Colonic mucosa (tissue), 4 donors: ENCODE data around the gene CFL1. TPM values are rescaled to one million over a fixed set of nuclear protein-coding genes. Genes with fewer than 3 reads are reported as not detected.

Experiments used
- DNase-seq: peaks from one replicate; pipeline ENCODE4 v3.0.0-alpha.2; 2020
- H3K27ac ChIP-seq: fragments of 200-600 bp; one replicate; pipeline ENCODE4 v1.8.0; 2021
- H3K27me3 ChIP-seq: fragments of 200-600 bp; one replicate; pipeline ENCODE4 v1.8.0; 2021
- H3K36me3 ChIP-seq: fragments of 200-600 bp; one replicate; pipeline ENCODE4 v1.8.0; 2021
- H3K4me1 ChIP-seq: fragments of 200-600 bp; one replicate; pipeline ENCODE4 v1.8.0; 2021; ENCODE audit warnings: mild to moderate bottlenecking
- H3K4me3 ChIP-seq: fragments of 200-600 bp; one replicate; pipeline ENCODE4 v1.8.0; 2021
- H3K9ac ChIP-seq, 2 donors: one replicate each; pipeline ENCODE4 v1.7.0; 2013; ENCODE audit warnings: control low read depth in 2 of 2, low read depth in 2 of 2, low read length in 2 of 2
- H3K9me3 ChIP-seq: fragments of 200-600 bp; one replicate; pipeline ENCODE4 v1.8.0; 2021
- intact Hi-C: fragments of 100-400 bp; cut with DNase I; formaldehyde crosslinking; loops from one replicate; pipeline ENCODE4 v1.14.1; 2022
- total RNA-seq, 2 donors: library from RNA; stranded (reverse); fragmentation: NEBNext Ultra II Directional in 1 of 2; extraction: Animal tissue kit (Norgen Biotek cat#: 25700) in 1 of 2; gene quantifications; one replicate each; pipeline ENCODE4 v1.2.1, GENCODE V29; 2021
- TF ChIP-seq, protein P1 (sequence below): fragments of 200-600 bp; IDR thresholded peaks from one replicate; pipeline ENCODE4 v1.8.0; 2022; ENCODE audit warnings: antibody characterized with exemption, mild to moderate bottlenecking
- donor health status: healthy.
- donor health status: DM: no; HTN: no; CAD: no.
- donor health status: DM: no; HTN: no; CAD: no.

The CFL1 gene
- total RNA-seq, 2 donors from 2014 or later = 1,832 to 1,932 TPM

DNA sequence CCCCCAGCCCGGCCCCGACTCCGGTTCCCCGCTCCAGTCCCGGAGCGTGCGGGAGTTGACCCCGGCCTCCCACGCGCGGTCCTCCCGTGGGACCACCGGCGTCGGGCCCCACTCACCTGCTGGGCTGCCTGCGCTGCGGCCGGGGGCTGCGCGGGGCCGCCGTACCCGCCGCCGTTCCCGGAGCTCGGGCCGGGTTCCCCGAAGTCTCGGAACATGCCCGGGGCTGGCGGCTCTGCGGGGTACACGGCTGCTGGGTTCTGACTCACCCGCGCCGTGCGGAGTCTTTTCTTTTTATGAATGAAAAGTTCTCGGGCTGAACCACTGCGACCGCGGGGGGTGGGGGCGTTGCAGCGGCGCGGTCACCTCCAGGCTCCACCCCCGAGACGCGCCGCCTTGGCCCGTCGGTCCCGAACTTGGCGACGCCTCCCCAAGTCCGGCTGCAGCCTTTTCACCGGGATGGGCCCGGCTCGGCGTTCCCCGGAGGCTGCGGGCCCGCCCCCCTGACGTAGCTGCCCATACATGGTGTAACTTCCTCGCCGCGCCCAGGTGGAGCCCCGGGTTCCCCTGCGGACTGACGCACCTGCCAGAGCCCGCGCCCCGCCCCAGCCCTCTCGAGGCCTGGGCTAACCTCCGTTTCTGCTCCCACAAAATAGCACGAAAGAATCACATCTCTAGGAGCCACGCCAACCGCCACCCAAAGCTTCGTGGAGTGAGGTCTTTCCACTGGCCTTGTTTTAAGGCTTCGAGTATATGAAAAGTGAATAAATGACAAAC, 42.3 kb upstream of the CFL1 start, which contains the start of gene FOSL1:
Gene FOSL1 (minus strand): TSS at position 264 of the 774 bp plus-strand sequence. CDS start 49 bp downstream, at position 215.
- H3K36me3 ChIP-seq = no peaks in the 10 kb centered on the region
- H3K9ac ChIP-seq = peak within 1 kb of the TSS; percentile 51
- H3K4me3 ChIP-seq = peak within 1 kb of the TSS; percentile 53
- H3K27ac ChIP-seq = peak within 1 kb of the TSS; percentile 34
- intact Hi-C loops = no loop called here
- peak; percentile 96 for DNase-seq
- H3K4me1 ChIP-seq = peaks cover 9% of the 10 kb centered on the region
- no peaks in the 10 kb centered on the region for H3K27me3 ChIP-seq
- TF ChIP-seq, protein P1, sequence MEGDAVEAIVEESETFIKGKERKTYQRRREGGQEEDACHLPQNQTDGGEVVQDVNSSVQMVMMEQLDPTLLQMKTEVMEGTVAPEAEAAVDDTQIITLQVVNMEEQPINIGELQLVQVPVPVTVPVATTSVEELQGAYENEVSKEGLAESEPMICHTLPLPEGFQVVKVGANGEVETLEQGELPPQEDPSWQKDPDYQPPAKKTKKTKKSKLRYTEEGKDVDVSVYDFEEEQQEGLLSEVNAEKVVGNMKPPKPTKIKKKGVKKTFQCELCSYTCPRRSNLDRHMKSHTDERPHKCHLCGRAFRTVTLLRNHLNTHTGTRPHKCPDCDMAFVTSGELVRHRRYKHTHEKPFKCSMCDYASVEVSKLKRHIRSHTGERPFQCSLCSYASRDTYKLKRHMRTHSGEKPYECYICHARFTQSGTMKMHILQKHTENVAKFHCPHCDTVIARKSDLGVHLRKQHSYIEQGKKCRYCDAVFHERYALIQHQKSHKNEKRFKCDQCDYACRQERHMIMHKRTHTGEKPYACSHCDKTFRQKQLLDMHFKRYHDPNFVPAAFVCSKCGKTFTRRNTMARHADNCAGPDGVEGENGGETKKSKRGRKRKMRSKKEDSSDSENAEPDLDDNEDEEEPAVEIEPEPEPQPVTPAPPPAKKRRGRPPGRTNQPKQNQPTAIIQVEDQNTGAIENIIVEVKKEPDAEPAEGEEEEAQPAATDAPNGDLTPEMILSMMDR = no peak
- no peaks in the 10 kb centered on the region for H3K9me3 ChIP-seq

DNA sequence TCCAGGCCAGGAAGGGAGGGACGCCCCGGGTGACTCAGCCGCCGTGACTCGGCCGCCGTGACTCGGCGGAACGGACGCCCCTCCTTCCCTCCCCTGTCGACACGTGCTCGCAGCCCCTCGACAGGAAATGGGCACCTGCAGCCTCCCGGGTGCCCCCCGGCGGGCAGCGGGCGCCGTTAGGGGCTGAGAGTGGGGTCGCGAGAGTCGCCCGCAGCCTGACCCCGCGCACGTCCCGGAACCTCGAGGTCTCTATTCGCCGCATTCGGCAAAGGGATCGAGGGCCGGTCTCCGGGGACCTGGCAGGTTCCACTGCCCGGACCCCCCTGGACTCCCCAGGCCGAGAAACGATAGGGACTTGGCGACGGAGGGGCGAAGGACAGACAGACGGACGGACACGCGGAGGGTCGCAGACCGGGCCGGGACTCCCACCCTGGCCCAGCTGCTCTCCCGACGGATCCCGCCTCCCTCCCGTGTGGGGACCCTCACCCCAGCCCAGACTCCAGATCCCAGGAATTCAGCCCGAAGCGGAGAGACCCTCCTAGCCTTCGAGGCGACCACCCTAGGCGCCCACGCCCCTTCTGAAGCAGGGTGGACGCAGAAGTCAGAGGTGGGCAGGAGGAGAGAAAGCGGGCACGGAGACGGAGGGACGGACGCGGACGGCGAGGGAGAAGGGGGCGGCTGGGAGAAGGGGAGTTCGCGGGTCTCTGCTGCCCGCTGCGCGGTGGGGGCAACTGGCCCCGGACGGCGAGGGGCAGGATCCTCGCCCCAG, 41.6 kb upstream of the CFL1 start:
- H3K27me3 ChIP-seq = no peaks in the 10 kb centered on the region
- intact Hi-C loops = no loop called here

DNA sequence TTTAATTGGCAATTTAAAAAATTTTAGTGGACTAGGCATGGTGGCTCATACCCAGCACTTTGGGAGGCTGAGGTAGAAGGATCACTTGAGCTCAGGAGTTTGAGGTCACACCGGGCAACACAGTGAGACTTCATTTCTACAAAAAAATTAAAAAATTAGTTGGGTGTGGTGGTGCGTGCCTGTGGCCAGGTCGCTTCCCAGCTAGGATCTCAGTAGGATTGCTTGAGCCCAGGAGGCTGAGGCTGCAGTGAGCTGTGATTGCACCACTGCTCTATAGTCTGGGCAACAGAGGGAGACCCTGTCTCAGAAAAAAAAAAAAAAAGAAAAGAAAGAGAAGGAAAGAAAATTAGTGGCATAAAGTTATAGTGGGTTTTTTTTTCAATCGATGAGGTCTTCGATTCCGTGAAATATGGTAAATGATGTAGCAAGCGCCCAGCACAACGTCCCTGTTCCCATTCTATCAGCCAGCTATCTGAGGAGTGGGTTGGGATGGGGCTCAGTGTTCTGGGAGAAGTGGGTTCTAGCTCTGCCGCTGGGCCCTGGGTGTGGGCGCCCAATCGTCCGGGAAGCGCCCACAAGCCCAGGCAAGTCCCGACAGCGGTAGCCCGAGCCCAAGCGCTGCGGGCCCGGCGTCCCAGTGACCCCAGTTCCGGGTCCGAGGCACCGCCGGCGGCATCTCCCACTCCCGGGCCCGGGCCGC, 40.8 kb upstream of the CFL1 start:
- H3K4me1 ChIP-seq = peaks cover 9% of the 10 kb centered on the region
- no peak for DNase-seq
- H3K27me3 ChIP-seq = no peaks in the 10 kb centered on the region
- no peaks in the 10 kb centered on the region for H3K36me3 ChIP-seq
- TF ChIP-seq, protein P1 = no peak
- peak overlapping the region; percentile 53 for H3K4me3 ChIP-seq
- intact Hi-C loops = no loop called here
- peak overlapping the region; percentile 24 to 40 for H3K9ac ChIP-seq
- no peaks in the 10 kb centered on the region for H3K9me3 ChIP-seq
- H3K27ac ChIP-seq = no peak overlapping the region

More for the DNA sequence above, 41.6 kb upstream of the CFL1 start:
- peak; percentile 57 for DNase-seq
- peak overlapping the region; percentile 51 for H3K9ac ChIP-seq
- TF ChIP-seq, protein P1 = no peak
- peak overlapping the region; percentile 53 for H3K4me3 ChIP-seq
- peak overlapping the region; percentile 34 for H3K27ac ChIP-seq
- no peaks in the 10 kb centered on the region for H3K9me3 ChIP-seq
- peaks cover 9% of the 10 kb centered on the region for H3K4me1 ChIP-seq
- no peaks in the 10 kb centered on the region for H3K36me3 ChIP-seq

DNA sequence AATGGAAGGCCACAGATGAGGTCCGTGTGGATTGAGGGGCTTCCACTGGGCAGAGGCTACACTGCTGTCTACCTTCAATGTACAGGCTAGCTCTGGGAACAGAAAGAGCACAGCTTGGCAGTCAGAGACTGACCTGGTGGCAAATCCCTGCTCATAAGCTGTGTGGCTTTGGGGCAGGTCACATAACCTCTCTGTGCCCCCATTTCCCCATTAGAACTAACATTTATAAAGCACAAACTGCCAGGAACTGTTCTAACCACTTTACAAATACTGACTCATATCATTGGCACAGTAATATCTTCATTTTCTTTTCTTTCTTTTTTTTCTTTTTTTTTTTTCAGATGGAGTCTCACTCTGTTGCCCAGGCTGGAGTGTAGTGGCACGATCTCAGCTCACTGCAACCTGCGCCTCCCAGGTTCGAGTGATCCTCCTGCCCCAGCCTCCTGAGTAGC, 39.1 kb upstream of the CFL1 start:
- Histone ChIP-seq H3K27me3 (no peaks in the 10 kb centered on the region), H3K4me3 (no peak overlapping the region), H3K4me1 (peaks cover 9% of the 10 kb centered on the region), H3K9me3 (no peaks in the 10 kb centered on the region), H3K27ac (no peak overlapping the region), H3K9ac (no peak overlapping the region), H3K36me3 (no peaks in the 10 kb centered on the region)
- TF ChIP-seq, protein P1 = no peak
- no peak for DNase-seq
- intact Hi-C loops = no loop called here
